ENCODE results near the gene PIK3IP1.

- TF ChIP-seq, protein P1, sequence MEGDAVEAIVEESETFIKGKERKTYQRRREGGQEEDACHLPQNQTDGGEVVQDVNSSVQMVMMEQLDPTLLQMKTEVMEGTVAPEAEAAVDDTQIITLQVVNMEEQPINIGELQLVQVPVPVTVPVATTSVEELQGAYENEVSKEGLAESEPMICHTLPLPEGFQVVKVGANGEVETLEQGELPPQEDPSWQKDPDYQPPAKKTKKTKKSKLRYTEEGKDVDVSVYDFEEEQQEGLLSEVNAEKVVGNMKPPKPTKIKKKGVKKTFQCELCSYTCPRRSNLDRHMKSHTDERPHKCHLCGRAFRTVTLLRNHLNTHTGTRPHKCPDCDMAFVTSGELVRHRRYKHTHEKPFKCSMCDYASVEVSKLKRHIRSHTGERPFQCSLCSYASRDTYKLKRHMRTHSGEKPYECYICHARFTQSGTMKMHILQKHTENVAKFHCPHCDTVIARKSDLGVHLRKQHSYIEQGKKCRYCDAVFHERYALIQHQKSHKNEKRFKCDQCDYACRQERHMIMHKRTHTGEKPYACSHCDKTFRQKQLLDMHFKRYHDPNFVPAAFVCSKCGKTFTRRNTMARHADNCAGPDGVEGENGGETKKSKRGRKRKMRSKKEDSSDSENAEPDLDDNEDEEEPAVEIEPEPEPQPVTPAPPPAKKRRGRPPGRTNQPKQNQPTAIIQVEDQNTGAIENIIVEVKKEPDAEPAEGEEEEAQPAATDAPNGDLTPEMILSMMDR (IDR thresholded peaks at IDR 0.05) = peak in 1 of 4 experiments; percentile 5
- TF ChIP-seq POLR2A (IDR thresholded peaks at IDR 0.05) = peak; percentile 96 to 100
Observed at GRCh38 chr22:31290494-31291471, 1.5 kb downstream of the PIK3IP1 start.
